Calu3 (cell line): ENCODE data around the gene HUS1. TPM values are rescaled to one million over a fixed set of nuclear protein-coding genes. Genes with fewer than 3 reads are reported as not detected.

Experiments used
- BruUV-seq: library from RNA; stranded (reverse); fragments of 400-500 nt; replicated peaks from 2 replicates; lab custom pipeline; 2021; lab: Mats Ljungman, UMichigan
- CTCF ChIA-PET: fragments of 300-600 bp; sonication (Branson Sonifier 250); formaldehyde crosslinking; loops from one replicate; lab custom pipeline; 2022; ENCODE audit warnings: antibody characterized with exemption; lab: Charles Lee
- DNase-seq: peaks from one replicate; pipeline ENCODE4 v3.0.0; 2022
- H3K27ac Mint-ChIP-seq: one replicate; pipeline ENCODE4 v1.8.0; 2022; ENCODE audit warnings: mixed read lengths; ENCODE audit not compliant: unreplicated experiment
- H3K27me3 Mint-ChIP-seq: one replicate; pipeline ENCODE4 v1.8.0; 2022; ENCODE audit warnings: mixed read lengths; ENCODE audit not compliant: unreplicated experiment
- H3K36me3 Mint-ChIP-seq: one replicate; pipeline ENCODE4 v1.8.0; 2022; ENCODE audit warnings: mild to moderate bottlenecking, moderate library complexity, mixed read lengths; ENCODE audit not compliant: insufficient read depth, unreplicated experiment
- H3K4me1 Mint-ChIP-seq: one replicate; pipeline ENCODE4 v1.8.0; 2022; ENCODE audit warnings: mild to moderate bottlenecking, low read depth, mixed read lengths; ENCODE audit not compliant: unreplicated experiment
- H3K4me3 Mint-ChIP-seq: one replicate; pipeline ENCODE4 v1.8.0; 2022; ENCODE audit warnings: mild to moderate bottlenecking, low read depth, moderate library complexity, mixed read lengths; ENCODE audit not compliant: unreplicated experiment
- H3K9me3 Mint-ChIP-seq: one replicate; pipeline ENCODE4 v1.8.0; 2022; ENCODE audit warnings: low read depth, mixed read lengths; ENCODE audit not compliant: unreplicated experiment
- intact Hi-C: fragments of 100-400 bp; cut with micrococcal nuclease; formaldehyde crosslinking; loops from one replicate; pipeline ENCODE4 v1.10.0; 2022; ENCODE audit not compliant: unreplicated experiment
- total RNA-seq: library from RNA; stranded (reverse); gene quantifications from 2 replicates; pipeline ENCODE4 v1.2.3, GENCODE V29; 2022
- TF ChIP-seq, protein P1 (sequence below): fragments of 200-600 bp; IDR thresholded peaks from one replicate; pipeline ENCODE4 v1.8.0; 2022; ENCODE audit warnings: antibody characterized with exemption; ENCODE audit not compliant: unreplicated experiment

HUS1 gene
- total RNA-seq, 1 experiment from 2014 or later: 42.9 TPM

DNA sequence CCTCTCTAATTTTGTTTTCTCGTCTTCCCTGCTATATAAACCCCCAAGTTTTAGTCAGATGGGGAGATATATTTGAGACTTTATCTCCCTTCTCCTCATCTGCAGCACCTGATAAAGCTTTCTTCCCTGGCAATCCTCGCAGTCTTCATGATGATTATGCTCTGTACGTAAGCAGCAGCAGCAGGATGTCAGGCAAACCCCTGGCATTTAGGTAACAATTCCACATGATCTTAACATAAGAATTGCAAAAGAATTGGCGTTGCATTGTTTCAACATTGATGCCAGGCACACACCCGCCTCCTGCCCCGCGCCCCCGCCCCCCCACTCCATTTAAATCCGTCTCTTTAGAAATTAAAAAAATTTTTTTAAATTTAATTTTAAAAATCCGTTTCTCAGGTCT, 37.3 kb downstream of the HUS1 start:
- no peak for DNase-seq
- no peak overlapping the region for H3K27ac Mint-ChIP-seq
- no peaks in the 10 kb centered on the region for H3K9me3 Mint-ChIP-seq
- H3K27me3 Mint-ChIP-seq: no peaks in the 10 kb centered on the region
- CTCF ChIA-PET: interaction anchor here (0.6 to 5.4 kb wide), 4 partner anchors 13 to 676 kb away, joined by 3 to 36 read pairs (median 4); no protein-coding TSS in a partner anchor
- H3K4me1 Mint-ChIP-seq: peaks cover 13% of the 10 kb centered on the region
- TF ChIP-seq, protein P1, sequence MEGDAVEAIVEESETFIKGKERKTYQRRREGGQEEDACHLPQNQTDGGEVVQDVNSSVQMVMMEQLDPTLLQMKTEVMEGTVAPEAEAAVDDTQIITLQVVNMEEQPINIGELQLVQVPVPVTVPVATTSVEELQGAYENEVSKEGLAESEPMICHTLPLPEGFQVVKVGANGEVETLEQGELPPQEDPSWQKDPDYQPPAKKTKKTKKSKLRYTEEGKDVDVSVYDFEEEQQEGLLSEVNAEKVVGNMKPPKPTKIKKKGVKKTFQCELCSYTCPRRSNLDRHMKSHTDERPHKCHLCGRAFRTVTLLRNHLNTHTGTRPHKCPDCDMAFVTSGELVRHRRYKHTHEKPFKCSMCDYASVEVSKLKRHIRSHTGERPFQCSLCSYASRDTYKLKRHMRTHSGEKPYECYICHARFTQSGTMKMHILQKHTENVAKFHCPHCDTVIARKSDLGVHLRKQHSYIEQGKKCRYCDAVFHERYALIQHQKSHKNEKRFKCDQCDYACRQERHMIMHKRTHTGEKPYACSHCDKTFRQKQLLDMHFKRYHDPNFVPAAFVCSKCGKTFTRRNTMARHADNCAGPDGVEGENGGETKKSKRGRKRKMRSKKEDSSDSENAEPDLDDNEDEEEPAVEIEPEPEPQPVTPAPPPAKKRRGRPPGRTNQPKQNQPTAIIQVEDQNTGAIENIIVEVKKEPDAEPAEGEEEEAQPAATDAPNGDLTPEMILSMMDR: no peak
- intact Hi-C loops: no loop called here
- BruUV-seq: no TSS peak
- no peak overlapping the region for H3K4me3 Mint-ChIP-seq
- H3K36me3 Mint-ChIP-seq: no peaks in the 10 kb centered on the region

DNA sequence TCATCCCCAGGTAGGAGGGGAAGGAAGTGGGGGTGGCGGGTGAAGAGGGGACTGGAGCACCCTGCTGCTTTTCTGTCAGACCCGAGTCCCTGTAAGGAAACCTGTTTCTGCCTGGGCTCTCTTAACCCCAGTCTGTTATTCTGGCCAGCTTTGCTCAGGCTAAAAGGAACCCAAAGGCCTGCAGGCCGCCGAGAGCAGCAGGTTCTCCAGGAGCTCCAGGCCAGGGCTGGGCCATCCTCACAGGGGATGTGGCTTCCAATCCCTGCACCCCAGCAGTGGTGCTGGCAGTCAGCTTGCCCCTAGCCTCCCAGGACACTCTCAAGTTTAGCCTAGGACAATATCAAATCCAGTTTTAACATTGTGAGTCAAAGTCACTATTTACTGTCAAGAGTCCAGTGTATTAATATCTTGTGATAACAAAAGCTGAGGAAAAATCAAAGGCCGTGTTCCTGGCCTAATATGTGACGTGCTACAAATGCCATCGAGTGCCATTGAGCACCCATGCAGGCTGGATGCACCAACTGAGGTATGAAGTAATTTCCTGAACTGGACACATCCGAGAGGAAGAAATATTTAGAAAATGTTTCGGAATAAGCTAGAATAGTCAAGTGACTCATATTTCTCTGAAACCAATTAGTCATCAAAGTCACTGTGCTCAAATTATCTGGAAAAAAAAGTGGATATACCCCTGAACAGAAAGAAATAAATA, 38.1 kb downstream of the HUS1 start:
- TF ChIP-seq, protein P1: no peak
- BruUV-seq: no TSS peak
- no peak overlapping the region for H3K4me3 Mint-ChIP-seq
- no peaks in the 10 kb centered on the region for H3K27me3 Mint-ChIP-seq
- peaks cover 13% of the 10 kb centered on the region for H3K4me1 Mint-ChIP-seq
- no peak for DNase-seq
- CTCF ChIA-PET: interaction anchor here (0.6 to 5.4 kb wide), 4 partner anchors 12 to 675 kb away, joined by 3 to 36 read pairs (median 4); no protein-coding TSS in a partner anchor
- intact Hi-C loops: no loop called here
- H3K27ac Mint-ChIP-seq: no peak overlapping the region
- no peaks in the 10 kb centered on the region for H3K9me3 Mint-ChIP-seq
- no peaks in the 10 kb centered on the region for H3K36me3 Mint-ChIP-seq

DNA sequence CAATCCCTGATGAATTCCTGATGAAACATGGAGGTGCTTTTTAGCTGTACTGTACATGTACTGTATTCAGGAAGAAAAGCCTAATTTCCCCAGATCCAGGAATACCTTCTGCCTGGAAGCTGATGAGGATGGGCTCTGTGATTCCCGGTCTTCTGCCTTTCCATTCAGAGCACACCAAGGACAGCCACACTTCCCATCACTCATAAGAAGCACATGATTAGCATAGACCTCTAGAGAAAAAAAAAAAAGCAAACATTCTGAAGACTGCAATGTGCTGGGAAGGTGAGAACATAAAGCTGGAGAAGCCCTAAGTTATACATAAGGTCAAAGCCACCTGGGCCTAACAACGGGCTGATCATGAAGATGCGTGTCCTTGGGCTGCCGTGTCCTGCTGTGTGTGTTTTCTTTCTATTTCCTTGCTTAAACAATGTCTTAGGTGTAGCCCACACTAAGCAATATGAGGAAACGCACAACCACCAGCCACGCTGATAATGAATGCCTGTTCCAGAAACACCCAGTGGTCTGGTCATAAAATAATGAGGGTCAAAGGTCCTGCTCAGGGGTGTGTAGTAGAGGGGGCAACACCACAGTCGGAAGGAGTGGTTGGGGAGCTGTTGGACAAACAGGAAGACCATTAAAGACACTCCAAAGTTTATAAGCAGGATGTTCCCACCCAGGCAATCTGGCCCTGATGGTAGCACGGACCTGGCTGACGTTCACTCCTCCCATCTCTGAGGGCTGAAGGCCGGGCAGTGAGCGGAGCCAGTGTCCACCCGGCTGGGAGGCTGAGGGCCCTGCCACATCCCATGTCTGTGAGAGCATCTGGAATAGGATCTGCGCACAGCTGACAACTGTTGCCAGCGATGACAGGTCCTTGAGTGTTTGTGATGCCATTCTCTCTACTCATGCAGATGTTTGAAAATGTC, 39.1 kb downstream of the HUS1 start:
- Mint-ChIP-seq H3K4me1 (peaks cover 13% of the 10 kb centered on the region), H3K4me3 (no peak overlapping the region)
- BruUV-seq: no TSS peak

More for the DNA sequence above, 39.1 kb downstream of the HUS1 start:
- DNase-seq: no peak
- H3K36me3 Mint-ChIP-seq: no peaks in the 10 kb centered on the region
- no peak overlapping the region for H3K27ac Mint-ChIP-seq
- CTCF ChIA-PET: interaction anchor here (1.9 to 5.4 kb wide), 2 partner anchors 505 to 674 kb away, joined by 6 to 36 read pairs; no protein-coding TSS in a partner anchor
- TF ChIP-seq, protein P1: no peak
- intact Hi-C loops: no loop called here
- H3K9me3 Mint-ChIP-seq: no peaks in the 10 kb centered on the region
- H3K27me3 Mint-ChIP-seq: no peaks in the 10 kb centered on the region
